Adipocyte (in vitro differentiated cells): ENCODE results near the gene STK32B.

Experiments
- DNase-seq: peaks from one replicate; pipeline ENCODE4 v3.0.0-alpha.2; 2015; ENCODE audit warnings: low read depth
- H3K27me3 ChIP-seq: replicated peaks from 2 replicates; pipeline ENCODE4 v1.7.0; 2013; ENCODE audit warnings: mild to moderate bottlenecking, low read length, moderate library complexity; ENCODE audit not compliant: control insufficient read depth, insufficient read depth
- H3K36me3 ChIP-seq: 2 replicates; pipeline ENCODE4 v1.7.0; 2013; ENCODE audit warnings: low read length, mild to moderate bottlenecking, moderate library complexity; ENCODE audit not compliant: control insufficient read depth, insufficient read depth, severe bottlenecking
- H3K4me1 ChIP-seq: 2 replicates; pipeline ENCODE4 v1.7.0; 2013; ENCODE audit warnings: mild to moderate bottlenecking, low read length, moderate library complexity; ENCODE audit not compliant: control insufficient read depth, insufficient read depth
- H3K4me3 ChIP-seq: 2 replicates; pipeline ENCODE4 v1.7.0; 2013; ENCODE audit warnings: mild to moderate bottlenecking, low read length, moderate library complexity
- H3K9ac ChIP-seq: 2 replicates; pipeline ENCODE4 v1.7.0; 2013; ENCODE audit warnings: mild to moderate bottlenecking, low read length, moderate library complexity
- H3K9me3 ChIP-seq: 2 replicates; pipeline ENCODE4 v1.7.0; 2013; ENCODE audit warnings: mild to moderate bottlenecking, low read length, moderate library complexity; ENCODE audit not compliant: control insufficient read depth

STK32B gene

DNA sequence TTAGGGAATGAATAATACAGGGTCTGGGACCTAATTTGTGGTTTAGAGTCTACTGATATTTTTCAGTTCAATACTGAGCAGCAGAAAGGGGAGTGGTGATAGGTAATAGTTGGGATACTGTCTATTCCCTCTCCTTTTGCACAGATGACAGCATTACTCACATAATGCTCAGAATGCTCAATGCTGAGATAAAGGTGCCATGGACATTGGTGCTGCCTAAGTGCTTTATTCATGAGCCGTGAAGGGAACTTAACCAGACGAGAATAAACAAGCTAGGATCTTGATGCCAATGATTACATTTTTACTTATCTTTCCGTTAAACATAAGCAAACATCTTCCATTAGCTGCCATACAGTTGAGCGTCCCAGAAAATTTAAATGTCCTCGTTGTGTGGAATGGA, 75.6 kb downstream of the STK32B start:
- no peak for DNase-seq

DNA sequence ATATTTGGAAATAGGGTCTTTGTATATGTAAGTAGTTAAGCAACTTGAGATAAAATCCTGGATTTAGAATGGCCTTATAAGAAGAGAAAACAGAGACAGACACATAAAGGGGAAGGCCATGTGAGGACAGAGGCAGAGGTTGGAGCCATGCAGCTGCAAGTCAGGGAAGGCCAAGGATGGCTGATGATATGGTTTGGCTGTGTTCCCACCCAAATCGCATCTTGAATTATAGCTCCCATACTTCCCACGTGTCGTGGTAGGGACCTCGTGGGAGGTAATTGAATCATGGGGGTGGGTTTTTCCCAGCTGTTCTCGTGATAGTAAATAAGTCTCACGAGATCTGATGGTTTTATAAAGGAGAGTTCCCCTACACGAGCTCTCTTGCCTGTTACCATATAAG, 76.3 kb downstream of the STK32B start:
- no peak overlapping the region for H3K4me3 ChIP-seq
- H3K9me3 ChIP-seq, result peaks cover 2% of the 10 kb centered on the region

More for the DNA sequence above, 75.6 kb downstream of the STK32B start:
- no peak overlapping the region for H3K9ac ChIP-seq
- peaks cover 8% of the 10 kb centered on the region for H3K4me1 ChIP-seq
- no peaks in the 10 kb centered on the region for H3K27me3 ChIP-seq
- H3K36me3 ChIP-seq, result no peaks in the 10 kb centered on the region
- no peak overlapping the region for H3K4me3 ChIP-seq
- H3K9me3 ChIP-seq, result peaks cover 2% of the 10 kb centered on the region

DNA sequence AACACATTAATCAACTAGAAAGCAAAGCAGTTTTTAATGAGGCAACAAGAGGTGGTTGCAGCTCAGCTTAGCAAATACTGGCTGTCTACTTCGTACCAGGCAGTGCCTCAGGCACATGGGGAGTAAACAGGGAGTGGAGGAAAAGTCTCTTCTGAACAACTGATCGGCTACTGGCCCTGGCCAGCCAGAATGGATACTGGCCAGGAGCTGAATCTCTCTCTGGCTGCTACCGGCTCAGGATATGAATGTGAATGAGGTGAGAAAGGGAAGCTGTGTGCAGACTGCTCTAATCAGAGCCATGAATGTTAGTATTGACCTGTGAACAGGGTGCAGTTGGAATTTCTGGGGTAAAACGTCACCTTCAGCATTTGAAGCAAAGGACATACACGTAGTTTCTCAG, 77.3 kb downstream of the STK32B start:
- Histone ChIP-seq H3K27me3 (no peaks in the 10 kb centered on the region), H3K9me3 (peaks cover 2% of the 10 kb centered on the region), H3K9ac (no peak overlapping the region), H3K4me3 (no peak overlapping the region), H3K4me1 (peaks cover 8% of the 10 kb centered on the region), H3K36me3 (no peaks in the 10 kb centered on the region)
- DNase-seq, result no peak

More for the DNA sequence above, 76.3 kb downstream of the STK32B start:
- no peaks in the 10 kb centered on the region for H3K27me3 ChIP-seq
- DNase-seq, result no peak
- H3K36me3 ChIP-seq, result no peaks in the 10 kb centered on the region
- H3K9ac ChIP-seq, result no peak overlapping the region
- H3K4me1 ChIP-seq, result peaks cover 8% of the 10 kb centered on the region

DNA sequence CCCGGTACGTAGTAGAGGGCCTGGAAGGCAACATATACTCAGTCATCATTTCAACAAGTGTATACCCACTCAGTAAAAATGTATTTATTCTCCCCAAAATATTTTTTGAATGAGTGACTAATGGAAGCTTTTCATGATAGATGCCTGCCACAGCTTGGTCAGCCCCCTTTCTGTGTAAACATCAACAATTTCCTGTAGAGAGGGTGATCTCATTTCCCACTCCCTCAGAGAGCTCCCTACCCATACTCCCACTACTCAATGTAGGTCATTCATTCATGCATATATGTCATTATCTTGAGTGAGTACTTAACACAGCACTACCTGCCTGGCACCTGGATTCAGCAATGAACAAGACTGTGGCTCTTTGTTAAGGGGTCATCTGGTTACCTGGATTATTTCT, 81.9 kb downstream of the STK32B start:
- Histone ChIP-seq H3K4me1 (peaks cover 7% of the 10 kb centered on the region), H3K4me3 (no peak overlapping the region), H3K9me3 (peaks cover 2% of the 10 kb centered on the region), H3K9ac (no peak overlapping the region), H3K36me3 (no peaks in the 10 kb centered on the region), H3K27me3 (peaks cover 5% of the 10 kb centered on the region)
- no peak for DNase-seq

DNA sequence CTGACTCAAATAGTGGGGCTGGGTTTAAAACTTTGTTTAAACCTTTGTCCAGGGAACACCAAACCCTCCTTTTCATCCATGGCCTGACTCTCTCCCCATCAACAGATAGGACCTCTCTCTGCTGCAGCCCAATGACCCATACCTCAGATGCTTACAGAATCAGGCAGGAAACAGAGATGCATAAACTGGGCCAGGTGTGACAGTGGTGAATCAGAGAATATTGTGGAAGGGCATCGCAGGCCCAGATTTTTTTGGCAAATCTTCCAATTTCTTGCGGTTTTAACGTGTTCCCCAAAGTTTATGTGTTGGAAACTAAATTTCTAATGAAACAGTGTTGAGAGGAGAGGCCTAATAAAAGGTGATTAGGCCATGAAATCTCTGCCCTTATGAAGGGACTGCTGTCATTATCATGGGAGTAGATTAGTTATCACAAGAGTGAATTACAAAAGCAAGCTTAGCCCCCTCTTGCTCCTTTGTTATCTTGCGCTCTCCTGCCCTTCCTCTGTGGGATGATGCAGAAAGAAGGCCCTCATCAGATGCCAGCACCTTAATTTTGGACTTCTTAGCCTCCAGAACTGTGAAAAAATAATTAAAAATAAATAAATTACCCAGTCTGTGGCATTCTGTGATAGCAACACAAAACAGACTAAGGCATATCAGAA, 82.8 kb downstream of the STK32B start:
- DNase-seq, result no peak
- Histone ChIP-seq H3K4me1 (peaks cover 7% of the 10 kb centered on the region), H3K9me3 (peaks cover 2% of the 10 kb centered on the region), H3K9ac (no peak overlapping the region), H3K36me3 (no peaks in the 10 kb centered on the region), H3K4me3 (no peak overlapping the region), H3K27me3 (peaks cover 5% of the 10 kb centered on the region)

DNA sequence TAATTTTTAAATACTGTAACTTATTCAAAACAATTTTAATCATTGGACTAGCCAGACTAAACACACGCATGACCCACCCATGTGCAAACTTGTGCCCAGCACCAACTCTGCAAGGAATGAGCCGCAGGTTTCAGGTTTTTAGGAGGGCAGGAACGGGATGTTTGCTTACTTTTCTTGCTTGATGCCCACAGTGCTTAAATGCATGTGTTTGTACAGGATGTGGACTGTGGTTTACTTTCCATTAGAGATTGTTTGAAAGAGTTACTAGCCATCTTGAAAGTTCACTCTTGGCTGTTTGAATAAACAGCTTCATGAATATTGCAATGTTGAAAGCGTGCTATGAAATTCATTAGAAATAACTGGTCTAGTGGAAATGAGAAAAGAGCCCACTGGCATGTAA, 83.3 kb downstream of the STK32B start:
- Histone ChIP-seq H3K4me1 (peaks cover 7% of the 10 kb centered on the region), H3K27me3 (peaks cover 5% of the 10 kb centered on the region), H3K36me3 (no peaks in the 10 kb centered on the region), H3K9ac (no peak overlapping the region), H3K4me3 (no peak overlapping the region), H3K9me3 (peaks cover 2% of the 10 kb centered on the region)
- DNase-seq, result no peak

DNA sequence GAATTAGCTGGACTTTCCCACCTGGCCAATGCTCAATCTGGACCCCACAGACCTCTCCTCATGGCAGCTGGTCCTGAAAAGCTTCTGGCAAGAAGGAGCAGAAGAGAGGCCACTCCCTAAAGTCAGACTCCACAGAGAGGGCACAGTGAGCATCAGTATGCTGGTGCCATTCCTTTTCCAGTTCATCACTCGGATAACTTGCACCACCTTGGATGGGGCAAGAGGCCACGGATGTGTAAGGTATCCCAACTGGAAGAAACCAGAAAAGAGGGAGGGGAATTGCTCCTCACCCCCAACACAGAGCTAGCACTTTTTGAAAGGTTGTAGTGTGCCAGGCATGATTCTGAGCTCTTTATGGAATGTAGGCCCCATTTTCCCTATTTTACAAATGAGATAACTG, 85.9 kb downstream of the STK32B start:
- Histone ChIP-seq H3K9me3 (no peaks in the 10 kb centered on the region), H3K4me1 (peaks cover 7% of the 10 kb centered on the region), H3K4me3 (no peak overlapping the region), H3K9ac (no peak overlapping the region), H3K36me3 (no peaks in the 10 kb centered on the region), H3K27me3 (peaks cover 5% of the 10 kb centered on the region)
- DNase-seq, result no peak

DNA sequence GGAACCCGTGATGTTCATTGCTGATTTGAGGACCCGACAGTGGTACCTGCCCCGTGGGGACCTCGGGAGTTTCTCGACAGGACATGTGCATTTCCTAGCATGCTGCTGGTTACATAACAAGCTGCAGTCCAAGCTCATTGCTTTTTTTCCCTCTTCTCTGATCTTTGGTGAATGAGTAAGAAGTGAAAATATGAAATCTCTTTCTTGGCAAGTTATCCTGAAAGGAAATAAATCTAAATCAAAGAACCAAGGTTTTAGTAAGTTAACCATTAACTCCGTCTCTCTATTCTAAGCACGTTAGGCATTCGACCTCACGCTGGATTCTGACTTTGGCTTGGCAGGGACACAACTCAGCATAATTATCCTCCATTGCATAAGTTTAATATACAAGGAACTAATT, 86.6 kb downstream of the STK32B start:
- no peaks in the 10 kb centered on the region for H3K9me3 ChIP-seq
- H3K36me3 ChIP-seq, result no peaks in the 10 kb centered on the region
- peaks cover 7% of the 10 kb centered on the region for H3K4me1 ChIP-seq
- no peak overlapping the region for H3K9ac ChIP-seq
- peaks cover 5% of the 10 kb centered on the region for H3K27me3 ChIP-seq
- DNase-seq, result no peak
- H3K4me3 ChIP-seq, result no peak overlapping the region

DNA sequence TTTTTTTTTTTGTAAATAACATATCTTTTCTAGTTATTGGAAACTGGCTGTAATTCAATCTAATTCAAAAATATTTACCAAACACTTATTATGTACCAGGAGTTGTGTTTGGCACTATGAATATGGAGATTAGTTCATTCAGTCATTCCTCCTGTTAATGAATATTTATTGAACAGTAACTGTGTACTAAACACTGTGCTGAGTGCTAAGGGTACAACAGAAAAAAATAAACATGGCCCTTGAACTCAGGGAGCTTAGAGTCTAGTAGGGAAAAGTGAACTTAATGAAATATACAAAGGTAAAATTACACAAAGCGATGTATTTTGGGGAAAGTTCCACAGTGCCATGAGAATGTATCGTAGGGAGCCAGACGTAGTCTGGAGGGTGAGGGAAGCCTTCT, 87.1 kb downstream of the STK32B start:
- Histone ChIP-seq H3K9ac (no peak overlapping the region), H3K4me3 (no peak overlapping the region), H3K27me3 (peaks cover 5% of the 10 kb centered on the region), H3K9me3 (no peaks in the 10 kb centered on the region), H3K4me1 (peaks cover 9% of the 10 kb centered on the region), H3K36me3 (no peaks in the 10 kb centered on the region)
- DNase-seq, result no peak

DNA sequence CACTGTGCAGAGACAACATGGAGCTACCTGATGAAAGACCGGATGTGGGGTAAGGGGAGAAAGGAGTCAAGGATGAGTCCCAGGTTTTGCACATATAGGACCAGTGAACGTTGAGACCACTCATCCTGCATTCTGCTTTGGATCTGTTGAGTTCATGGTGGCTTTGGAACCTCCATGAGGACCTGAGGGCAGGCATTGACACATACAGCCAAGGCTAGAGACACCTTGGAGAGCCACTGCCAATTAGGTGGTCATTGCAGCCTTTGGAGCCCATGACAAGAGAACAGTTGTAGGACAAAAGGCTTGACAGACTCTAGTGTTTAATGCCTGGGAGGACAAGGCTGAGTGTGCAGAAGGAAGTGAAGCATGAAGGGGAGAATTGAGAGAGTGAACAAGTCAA, 87.9 kb downstream of the STK32B start:
- H3K9ac ChIP-seq, result no peak overlapping the region
- no peaks in the 10 kb centered on the region for H3K9me3 ChIP-seq
- no peaks in the 10 kb centered on the region for H3K36me3 ChIP-seq
- no peak overlapping the region for H3K4me3 ChIP-seq
- peaks cover 5% of the 10 kb centered on the region for H3K27me3 ChIP-seq
- no peak for DNase-seq
- peaks cover 16% of the 10 kb centered on the region for H3K4me1 ChIP-seq

DNA sequence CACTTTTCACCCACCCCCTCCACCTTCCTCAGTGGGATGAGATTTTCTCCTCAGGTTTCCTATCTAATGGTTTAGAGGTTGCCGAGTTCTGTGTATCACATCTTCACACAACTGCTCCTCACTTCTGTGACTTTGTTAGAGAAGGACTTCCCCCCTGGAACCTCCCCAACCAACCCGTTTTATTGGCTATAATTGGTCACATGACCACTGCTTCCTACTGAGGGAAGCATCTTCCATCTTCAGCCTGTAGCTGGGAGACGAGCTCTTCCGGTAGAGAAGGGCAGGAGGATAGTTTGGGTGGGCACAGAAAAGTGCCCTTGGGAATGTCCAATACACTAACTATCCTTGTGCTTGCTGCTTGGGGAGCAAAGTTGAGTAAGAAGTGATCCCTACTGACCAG, 90.5 kb downstream of the STK32B start:
- no peaks in the 10 kb centered on the region for H3K36me3 ChIP-seq
- H3K9ac ChIP-seq, result no peak overlapping the region
- no peaks in the 10 kb centered on the region for H3K9me3 ChIP-seq
- DNase-seq, result no peak
- no peaks in the 10 kb centered on the region for H3K27me3 ChIP-seq
- no peak overlapping the region for H3K4me3 ChIP-seq
- H3K4me1 ChIP-seq, result peaks cover 24% of the 10 kb centered on the region

DNA sequence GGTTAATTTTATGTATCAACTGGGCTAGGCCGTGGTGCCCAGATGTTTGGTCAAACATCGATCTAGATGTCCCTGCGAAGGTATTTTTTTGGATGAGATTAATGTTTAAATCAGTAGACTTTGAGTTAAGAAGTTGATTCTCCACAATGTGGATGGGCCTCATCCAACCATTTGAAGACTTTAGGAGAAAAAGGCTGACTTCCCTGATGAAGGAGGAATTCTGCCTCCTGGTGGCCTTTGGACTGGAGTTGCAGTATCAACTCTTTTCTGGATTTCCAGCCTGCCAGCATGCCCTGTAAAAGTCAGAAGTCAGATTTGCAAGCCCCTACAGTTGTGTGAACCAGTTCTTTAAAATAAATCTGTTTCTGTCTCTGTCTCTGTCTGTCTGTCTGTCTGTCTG, 91.4 kb downstream of the STK32B start:
- Histone ChIP-seq H3K27me3 (no peaks in the 10 kb centered on the region), H3K4me3 (no peak overlapping the region), H3K4me1 (peaks cover 21% of the 10 kb centered on the region), H3K9ac (no peak overlapping the region), H3K36me3 (no peaks in the 10 kb centered on the region), H3K9me3 (no peaks in the 10 kb centered on the region)
- DNase-seq, result peak; percentile 75
